Cardiac muscle cell (in vitro differentiated cells and primary cell): Measurements from ENCODE around the gene CREG2. TPM values are rescaled to one million over a fixed set of nuclear protein-coding genes. Genes with fewer than 3 reads are reported as not detected.

Experiments used
- DNase-seq, 2 donors: peaks; one replicate each; pipeline versions ENCODE4 v3.0.0 to v3.0.0-alpha.2; 2010 to 2017; ENCODE audit warnings: low read depth in 1 of 2, low spot score in 1 of 2
- H3K27ac ChIP-seq: fragments of 200-600 bp; sonication (generic); 2 replicates; pipeline ENCODE4 v1.5.1; 2016
- H3K27me3 ChIP-seq: fragments of 200-600 bp; sonication (generic); 2 replicates; pipeline ENCODE4 v1.6.0; 2016; ENCODE audit warnings: control low read depth
- H3K36me3 ChIP-seq: fragments of 200-600 bp; sonication (generic); 2 replicates; pipeline ENCODE4 v1.5.1; 2016; ENCODE audit warnings: control low read depth
- H3K4me1 ChIP-seq: fragments of 200-600 bp; sonication (generic); 2 replicates; pipeline ENCODE4 v1.8.1; 2017; ENCODE audit warnings: low read depth, mild to moderate bottlenecking, mixed run types
- H3K4me3 ChIP-seq: fragments of 200-600 bp; sonication (generic); 2 replicates; pipeline ENCODE4 v1.5.1; 2016; ENCODE audit warnings: mild to moderate bottlenecking
- H3K9me3 ChIP-seq: fragments of 200-600 bp; sonication (generic); 2 replicates; pipeline ENCODE4 v1.5.1; 2017; ENCODE audit warnings: low read depth, mild to moderate bottlenecking, control low read depth
- CTCF ChIP-seq: IDR thresholded peaks from 2 replicates; pipeline ENCODE4 v1.5.1; 2012; ENCODE audit warnings: low read depth, mild to moderate bottlenecking, low read length
- polyA plus RNA-seq: library from polyadenylated mRNA; unstranded; fragments of >200 nt; fragmentation: Nextera tagmentation; extraction: Ambion mirVana; gene quantifications from 2 replicates; pipeline ENCODE4 v1.2.1, GENCODE V29; 2016
- total RNA-seq: library from RNA; depleted of rRNA; stranded (reverse); fragments of >200 nt; gene quantifications from 2 replicates; pipeline ENCODE4 v1.2.3, GENCODE V29; 2016

Gene CREG2
- total and polyA plus RNA-seq, 2 experiments from 2014 or later = 2.2 to 4.9 TPM

- no peak for TF ChIP-seq CTCF
- H3K27me3 ChIP-seq = no peaks in the 10 kb centered on the region
- H3K4me3 ChIP-seq = no peak overlapping the region
- no peaks in the 10 kb centered on the region for H3K9me3 ChIP-seq
- H3K36me3 ChIP-seq = no peaks in the 10 kb centered on the region
- no peak overlapping the region for H3K27ac ChIP-seq
- no peaks in the 10 kb centered on the region for H3K4me1 ChIP-seq
- DNase-seq = no peak
Measured at GRCh38 chr2:101362777-101363176, 24.5 kb downstream of the CREG2 start.

GRCh38 chr2:101362316-101362715, 25.0 kb downstream of the CREG2 start:
- Histone ChIP-seq H3K4me1 (no peaks in the 10 kb centered on the region), H3K36me3 (no peaks in the 10 kb centered on the region), H3K4me3 (no peak overlapping the region), H3K27ac (no peak overlapping the region), H3K27me3 (no peaks in the 10 kb centered on the region), H3K9me3 (no peaks in the 10 kb centered on the region)
- TF ChIP-seq CTCF = no peak
- DNase-seq = no peak

GRCh38 chr2:101361522-101361921, 25.8 kb downstream of the CREG2 start:
- Histone ChIP-seq H3K9me3 (no peaks in the 10 kb centered on the region), H3K4me1 (no peaks in the 10 kb centered on the region), H3K36me3 (no peaks in the 10 kb centered on the region), H3K27me3 (no peaks in the 10 kb centered on the region), H3K4me3 (no peak overlapping the region), H3K27ac (no peak overlapping the region)
- DNase-seq = no peak
- no peak for TF ChIP-seq CTCF

GRCh38 chr2:101361121-101361520, 26.2 kb downstream of the CREG2 start:
- no peaks in the 10 kb centered on the region for H3K36me3 ChIP-seq
- no peaks in the 10 kb centered on the region for H3K27me3 ChIP-seq
- no peaks in the 10 kb centered on the region for H3K4me1 ChIP-seq
- H3K4me3 ChIP-seq = no peak overlapping the region
- no peaks in the 10 kb centered on the region for H3K9me3 ChIP-seq
- H3K27ac ChIP-seq = no peak overlapping the region
- TF ChIP-seq CTCF = no peak
- no peak for DNase-seq

- H3K4me3 ChIP-seq = no peak overlapping the region
- H3K9me3 ChIP-seq = no peaks in the 10 kb centered on the region
- no peak overlapping the region for H3K27ac ChIP-seq
- H3K36me3 ChIP-seq = no peaks in the 10 kb centered on the region
- no peaks in the 10 kb centered on the region for H3K27me3 ChIP-seq
- H3K4me1 ChIP-seq = no peaks in the 10 kb centered on the region
- DNase-seq = no peak
- TF ChIP-seq CTCF = no peak
Measured at GRCh38 chr2:101360232-101360631, 27.1 kb downstream of the CREG2 start.

- Histone ChIP-seq H3K9me3 (no peaks in the 10 kb centered on the region), H3K27me3 (no peaks in the 10 kb centered on the region), H3K4me3 (no peak overlapping the region), H3K4me1 (no peaks in the 10 kb centered on the region), H3K36me3 (no peaks in the 10 kb centered on the region), H3K27ac (no peak overlapping the region)
- no peak for DNase-seq
- no peak for TF ChIP-seq CTCF
Measured at GRCh38 chr2:101359410-101359954, 27.8 kb downstream of the CREG2 start.
